DMS153 treated with DMSO at 0.1 percent for 48 hours (cell line): Measurements from ENCODE around the gene TSHZ2.

ENCODE experiments used
- DNase-seq: peaks from one replicate; lab custom pipeline; 2025; ENCODE audit not compliant: unreplicated experiment; lab: John Stamatoyannopoulos, UW

Gene TSHZ2

GRCh38 chr20:53157443-53158408 lies 185.6 kb downstream of the TSHZ2 start:
- no peak for DNase-seq

- DNase-seq = no peak
Observed at GRCh38 chr20:53159160-53159559, 187.0 kb downstream of the TSHZ2 start.

- no peak for DNase-seq
Observed at GRCh38 chr20:53161073-53161472, 188.9 kb downstream of the TSHZ2 start.

- no peak for DNase-seq
Observed at GRCh38 chr20:53161473-53161872, 189.3 kb downstream of the TSHZ2 start.

DNA sequence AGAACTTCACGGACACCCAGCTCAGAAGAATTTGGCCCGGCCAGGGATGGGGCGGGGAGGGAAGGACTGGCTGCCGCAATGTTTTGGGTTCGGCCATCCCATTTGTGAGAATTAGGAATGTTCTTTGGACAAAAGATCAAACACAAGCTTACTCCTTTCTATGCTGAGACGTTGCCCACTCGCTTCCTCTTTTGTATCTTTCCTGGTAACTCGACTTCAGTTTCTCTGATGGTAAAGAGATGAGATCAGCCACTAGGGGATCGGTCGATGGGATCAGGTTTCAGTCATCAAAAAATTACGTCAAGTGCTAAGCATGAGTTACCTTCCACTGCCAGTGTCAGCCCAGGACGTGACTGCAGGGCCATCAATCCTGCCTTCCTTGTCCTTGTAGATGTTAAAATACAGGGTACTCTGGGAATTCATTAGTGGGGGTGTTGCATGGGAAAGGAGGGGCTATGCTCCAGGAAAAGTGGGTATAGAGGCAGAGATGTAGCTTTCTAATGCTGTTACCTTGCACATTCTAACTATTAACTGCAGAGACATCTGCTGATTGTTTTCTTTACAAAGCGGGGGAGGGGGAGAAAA lies 190.2 kb downstream of the TSHZ2 start:
- peak; percentile 83 for DNase-seq

DNA sequence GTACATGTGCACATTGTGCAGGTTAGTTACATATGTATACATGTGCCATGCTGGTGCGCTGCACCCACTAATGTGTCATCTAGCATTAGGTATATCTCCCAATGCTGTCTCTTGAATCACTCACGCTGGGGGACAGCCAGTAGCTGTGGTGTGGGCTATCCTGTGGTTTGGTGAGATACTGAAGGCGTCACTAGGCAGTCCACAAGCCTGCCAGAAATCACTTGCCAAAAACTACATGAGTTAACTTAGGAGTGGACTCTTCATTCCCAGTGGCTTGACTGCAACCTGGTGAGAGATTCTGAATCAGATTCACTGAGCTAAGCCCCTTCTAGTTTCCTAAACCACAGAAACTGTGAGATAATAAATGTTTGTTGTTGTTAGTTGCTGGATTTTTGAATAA lies 191.3 kb downstream of the TSHZ2 start:
- no peak for DNase-seq

DNA sequence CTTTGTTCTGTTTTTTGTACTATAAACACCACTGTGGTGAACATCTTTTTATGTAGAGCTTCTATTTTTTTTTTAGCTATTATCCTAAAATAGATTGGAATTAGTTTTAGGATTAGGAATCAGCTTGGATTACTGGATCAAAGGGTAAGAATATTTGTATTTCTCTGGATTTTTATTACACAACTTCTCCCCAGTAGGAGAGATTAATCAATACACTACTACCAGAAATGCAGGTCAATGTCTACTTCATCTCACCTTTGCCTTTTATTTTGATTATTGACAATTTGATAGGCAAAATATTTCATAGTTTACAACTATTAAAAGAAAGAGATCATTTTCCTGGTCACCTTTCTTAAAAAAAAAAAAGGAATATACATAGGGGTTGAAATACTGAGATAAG lies 191.9 kb downstream of the TSHZ2 start:
- no peak for DNase-seq

- DNase-seq = no peak
Observed at GRCh38 chr20:53165452-53165851, 193.3 kb downstream of the TSHZ2 start.

DNA sequence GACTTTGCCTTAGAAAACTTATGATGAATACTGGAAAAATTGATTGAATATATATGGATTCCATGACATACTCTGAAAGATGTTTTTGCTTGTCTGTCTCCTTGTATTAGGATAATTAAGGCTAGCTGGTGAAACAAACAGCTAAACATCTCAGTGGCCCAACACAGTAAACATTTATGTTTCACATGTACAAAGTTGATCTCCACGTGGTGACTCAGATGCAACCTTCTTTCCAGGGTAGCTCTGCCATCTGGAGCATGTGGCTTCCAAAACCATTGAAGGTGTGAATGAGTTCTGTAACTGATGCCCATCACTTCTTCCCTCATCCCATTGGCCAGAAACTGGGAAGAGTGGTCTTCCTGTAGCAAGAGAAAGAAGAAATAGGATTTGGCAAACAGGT lies 196.3 kb downstream of the TSHZ2 start:
- no peak for DNase-seq

- no peak for DNase-seq
Observed at GRCh38 chr20:53170196-53170595, 198.0 kb downstream of the TSHZ2 start.

- no peak for DNase-seq
Observed at GRCh38 chr20:53171065-53171464, 198.9 kb downstream of the TSHZ2 start.

GRCh38 chr20:53174454-53174853 lies 202.3 kb downstream of the TSHZ2 start:
- DNase-seq = no peak

DNA sequence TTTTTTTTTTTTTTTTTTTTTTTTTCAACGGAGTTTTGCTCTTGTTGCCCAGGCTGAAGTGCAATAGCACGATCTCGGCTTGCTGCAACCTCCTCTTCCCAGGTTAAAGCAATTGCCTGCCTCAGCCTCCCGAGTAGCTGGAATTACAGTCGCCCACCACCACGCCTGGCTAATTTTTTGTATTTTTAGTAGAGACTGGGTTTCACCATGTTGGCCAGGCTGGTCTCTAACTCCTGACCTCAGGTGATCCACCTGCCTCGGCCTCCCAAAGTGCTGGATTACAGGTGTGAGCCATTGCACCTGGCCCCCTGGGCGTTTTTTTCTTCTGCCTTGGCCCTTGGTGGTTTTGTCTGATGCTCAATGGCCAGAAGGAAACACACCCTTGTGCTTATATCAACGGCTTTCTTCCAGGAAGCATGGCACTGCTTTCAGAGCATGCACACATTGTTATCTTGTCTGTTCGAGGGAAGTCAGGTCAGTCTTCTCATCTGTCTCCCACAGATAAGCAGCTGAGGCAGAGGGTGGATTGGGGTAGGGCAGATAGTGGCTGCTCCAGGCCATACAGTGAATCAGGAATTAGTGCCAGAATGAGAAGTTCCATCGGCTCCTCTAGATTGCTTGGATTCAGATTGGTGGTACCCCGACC lies 203.1 kb downstream of the TSHZ2 start:
- DNase-seq = no peak

DNA sequence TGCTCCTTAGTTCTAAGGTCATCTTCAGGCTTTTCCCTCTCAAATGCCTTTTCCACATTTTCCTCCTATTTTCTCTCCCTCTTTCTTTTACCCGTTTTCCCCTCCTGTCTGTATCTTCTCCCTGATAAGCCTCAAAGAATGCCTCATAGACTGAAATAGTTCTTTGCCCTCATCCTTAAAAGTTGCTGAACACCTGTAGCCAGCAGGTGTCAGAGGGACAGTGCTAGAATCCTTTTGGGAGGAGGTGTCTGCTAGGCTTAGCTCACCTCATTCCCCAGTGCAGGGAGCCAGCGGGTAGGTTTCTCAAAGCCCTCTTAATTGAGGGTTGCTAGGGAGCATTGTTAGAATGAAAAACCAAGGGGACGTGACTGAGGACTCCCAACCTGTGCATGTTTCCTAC lies 204.0 kb downstream of the TSHZ2 start:
- no peak for DNase-seq

DNA sequence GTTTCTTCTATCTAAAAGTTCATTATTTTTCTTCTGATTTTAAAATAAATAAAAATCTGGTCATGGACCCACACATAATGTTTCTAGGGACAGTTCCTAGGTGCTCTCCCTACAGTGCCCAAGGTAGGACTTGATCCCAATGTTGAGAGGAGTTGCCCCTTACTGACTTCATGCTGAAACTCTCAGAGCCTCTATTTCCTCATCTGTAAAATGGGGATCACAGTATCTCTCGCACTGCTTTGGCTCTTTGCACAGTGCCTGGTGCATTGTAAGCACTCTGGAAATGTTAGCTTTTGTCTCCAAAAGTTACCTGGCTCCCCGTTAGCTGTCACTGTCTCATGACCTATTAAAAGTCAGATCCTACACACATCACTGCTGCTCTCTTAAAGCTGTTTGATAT lies 205.5 kb downstream of the TSHZ2 start:
- DNase-seq = no peak

GRCh38 chr20:53179749-53180148 lies 207.6 kb downstream of the TSHZ2 start:
- no peak for DNase-seq

DNA sequence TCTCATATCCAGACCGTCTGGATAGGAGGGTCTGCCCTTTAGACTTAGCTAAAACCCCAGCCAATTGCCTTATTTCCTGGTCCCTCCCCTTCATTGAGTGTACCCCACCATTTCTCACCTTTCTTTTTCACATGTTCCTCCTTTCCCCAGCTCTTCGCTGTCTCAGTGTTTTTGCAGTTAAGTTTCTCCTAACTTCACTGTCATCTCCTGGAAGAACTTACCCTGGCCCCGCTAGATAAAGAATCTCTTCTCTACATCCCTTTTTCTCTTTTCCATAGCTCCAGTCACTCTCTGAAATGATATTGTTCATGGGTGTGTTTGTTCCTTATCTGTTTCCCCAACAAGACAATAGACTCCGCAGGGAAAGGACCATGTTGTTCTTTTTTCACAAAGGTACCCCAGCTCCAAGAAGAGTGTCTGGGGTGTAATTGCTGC lies 208.8 kb downstream of the TSHZ2 start:
- no peak for DNase-seq

GRCh38 chr20:53181866-53182376 lies 209.8 kb downstream of the TSHZ2 start:
- no peak for DNase-seq

- no peak for DNase-seq
Observed at GRCh38 chr20:53183181-53183580, 211.0 kb downstream of the TSHZ2 start.

DNA sequence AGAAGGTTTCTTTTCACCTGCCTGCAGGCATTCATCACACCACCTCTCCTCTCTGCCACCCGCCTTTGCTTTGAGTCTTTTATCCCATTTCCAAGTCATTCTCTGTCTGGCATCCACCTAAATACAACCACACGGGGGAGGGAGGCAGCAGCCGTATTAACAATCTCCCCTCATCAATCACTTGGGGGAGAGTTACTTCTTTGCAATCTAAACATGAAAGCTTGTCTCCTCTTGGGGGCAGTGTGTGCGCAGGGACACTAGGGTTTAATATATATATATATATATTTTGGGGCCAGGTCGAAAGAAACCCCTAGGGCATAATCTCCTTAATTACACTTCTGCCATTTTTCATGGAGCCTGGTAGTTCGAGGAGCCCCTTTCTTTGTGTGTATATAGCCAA lies 214.5 kb downstream of the TSHZ2 start:
- no peak for DNase-seq

DNA sequence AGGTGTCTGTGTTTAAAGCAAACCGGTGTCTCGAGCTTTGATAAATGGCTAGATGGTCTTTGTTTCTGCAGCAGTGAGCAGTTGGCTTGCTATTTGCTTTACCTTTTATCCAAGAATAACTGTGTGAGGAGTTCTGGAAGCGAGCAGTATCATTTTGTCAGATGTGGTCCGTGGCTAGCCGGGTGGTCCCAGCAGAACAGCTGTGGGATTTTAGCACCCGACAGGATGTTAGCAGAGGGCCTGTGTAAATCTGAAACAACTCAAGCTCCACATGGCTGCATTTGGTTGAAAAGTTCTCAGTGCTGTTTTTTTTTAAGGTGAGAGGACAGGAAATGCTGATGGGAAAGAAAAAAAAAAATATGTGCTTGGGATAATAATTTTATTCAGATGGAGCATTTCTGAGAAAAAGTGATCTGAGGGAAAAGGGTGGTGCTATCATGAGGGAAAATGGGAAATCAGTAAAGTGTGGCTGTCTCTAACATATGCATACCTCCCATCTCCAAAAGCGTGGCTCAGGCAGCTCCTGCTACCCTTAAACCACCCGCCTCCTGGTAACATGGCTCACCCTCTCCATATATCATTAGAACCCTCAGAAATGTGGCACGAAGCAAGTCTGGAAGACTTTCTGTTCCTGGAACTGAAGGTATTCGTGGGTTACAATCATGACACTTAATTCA lies 215.4 kb downstream of the TSHZ2 start:
- DNase-seq = no peak
